Activated CD4-positive, alpha-beta T cell treated with anti-CD3 and anti-CD28 coated beads for 1 hour (primary cell): ENCODE measurements around the gene DEFB121.
"Not testable (repeated sequence)": the region's sequence is repeated elsewhere in the genome, so short reads cannot be mapped to it uniquely, and the experiment has no call there.

ENCODE experiments used
- DNase-seq: peaks from one replicate; pipeline ENCODE4 v3.0.0-alpha.2; 2020

DEFB121 gene

GRCh38 chr20:31406115-31406514 lies at the start of gene DEFB121:
DEFB121 (minus strand) TSS chr20:31406215; CDS start chr20:31406152, 63 bp downstream.
- no peak for DNase-seq

- no peak for DNase-seq
Observed at GRCh38 chr20:31454361-31454760, 48.3 kb upstream of the DEFB121 start.

- no peak for DNase-seq
Observed at GRCh38 chr20:31452575-31452974, 46.6 kb upstream of the DEFB121 start.

- DNase-seq, result no peak
Observed at GRCh38 chr20:31449511-31450414, 43.7 kb upstream of the DEFB121 start.

- no peak for DNase-seq
Observed at GRCh38 chr20:31446084-31446819, 40.2 kb upstream of the DEFB121 start.

GRCh38 chr20:31440012-31440659 lies 34.1 kb upstream of the DEFB121 start, which contains the start of gene DEFB123:
DEFB123 (plus strand) TSS chr20:31440632; CDS start chr20:31440699, 67 bp downstream.
- DNase-seq, result no peak

GRCh38 chr20:31430568-31431115 lies 24.6 kb upstream of the DEFB121 start:
- no peak for DNase-seq

GRCh38 chr20:31427576-31427975 lies 21.6 kb upstream of the DEFB121 start:
- DNase-seq, result not testable (repeated sequence)

- DNase-seq, result not testable (repeated sequence)
Observed at GRCh38 chr20:31426891-31427551, 21.0 kb upstream of the DEFB121 start.

GRCh38 chr20:31425797-31426196 lies 19.8 kb upstream of the DEFB121 start:
- no peak for DNase-seq

GRCh38 chr20:31418307-31418706 lies 12.3 kb upstream of the DEFB121 start:
- no peak for DNase-seq

GRCh38 chr20:31415653-31416052 lies 9.6 kb upstream of the DEFB121 start:
- DNase-seq, result no peak

- no peak for DNase-seq
Observed at GRCh38 chr20:31414381-31414780, 8.4 kb upstream of the DEFB121 start.

GRCh38 chr20:31410011-31410410 lies 4.0 kb upstream of the DEFB121 start:
- DNase-seq, result no peak

- no peak for DNase-seq
Observed at GRCh38 chr20:31403886-31404285, 2.1 kb downstream of the DEFB121 start.

GRCh38 chr20:31394900-31395299 lies 11.1 kb downstream of the DEFB121 start:
- DNase-seq, result no peak

GRCh38 chr20:31392836-31393235 lies 13.2 kb downstream of the DEFB121 start:
- DNase-seq, result no peak

GRCh38 chr20:31390490-31390889 lies 15.5 kb downstream of the DEFB121 start, which contains the start of gene DEFB119:
DEFB119 (minus strand) TSS chr20:31390590; CDS start chr20:31390483, 107 bp downstream.
- DNase-seq, result no peak

- no peak for DNase-seq
Observed at GRCh38 chr20:31374346-31374745, 31.7 kb downstream of the DEFB121 start.

- DNase-seq, result no peak
Observed at GRCh38 chr20:31368301-31368700, 37.7 kb downstream of the DEFB121 start, which contains the start of gene DEFB118. DEFB118 (plus strand) TSS chr20:31368601; CDS start chr20:31368651, 50 bp downstream.

GRCh38 chr20:31364272-31364671 lies 41.7 kb downstream of the DEFB121 start:
- not testable (repeated sequence) for DNase-seq

GRCh38 chr20:31363295-31363694 lies 42.7 kb downstream of the DEFB121 start:
- no peak for DNase-seq
